ENCODE results near the gene COL4A1. TPM values are rescaled to one million over a fixed set of nuclear protein-coding genes. Genes with fewer than 3 reads are reported as not detected.

COL4A1 gene
- total RNA-seq, 6 donors from 2014 or later = 81.7 to 309 (median 167) TPM

GRCh38 chr13:110179857-110180147 is 127.2 kb downstream of the COL4A1 start:
- ATAC-seq (ENCODE audit: low FRiP score in 2 of 2) (no peak), DNase-seq (no peak)
- Histone ChIP-seq H3K9me3 (no peaks in the 10 kb centered on the region), H3K27me3 (no peaks in the 10 kb centered on the region), H3K36me3 (peaks cover 8 to 99% (median 54%) of the 10 kb centered on the region in 4 donors), H3K27ac (no peak overlapping the region), H3K4me1 (no peaks in the 10 kb centered on the region), H3K4me3 (no peak overlapping the region)
- 79 to 85% methylated on average over 1 of the region's 1 CpG for WGBS, 2 donors
- TF ChIP-seq EP300 (IDR thresholded peaks at IDR 0.05) (no peak), POLR2A (IDR thresholded peaks at IDR 0.05) (no peak), POLR2AphosphoS5 (IDR thresholded peaks at IDR 0.05) (no peak), CTCF (IDR thresholded peaks at IDR 0.05) (no peak)

GRCh38 chr13:110179116-110179856 is 127.7 kb downstream of the COL4A1 start:
- 88 to 92% methylated on average over 16 of the region's 16 CpGs for WGBS, 2 donors
- DNase-seq (no peak), ATAC-seq (ENCODE audit: low FRiP score in 2 of 2) (no peak)
- Histone ChIP-seq H3K9me3 (no peaks in the 10 kb centered on the region), H3K36me3 (peaks cover 8 to 100% (median 59%) of the 10 kb centered on the region in 4 donors), H3K27me3 (no peaks in the 10 kb centered on the region), H3K4me3 (no peak overlapping the region), H3K27ac (no peak overlapping the region), H3K4me1 (no peaks in the 10 kb centered on the region)
- TF ChIP-seq EP300 (IDR thresholded peaks at IDR 0.05) (no peak), POLR2AphosphoS5 (IDR thresholded peaks at IDR 0.05) (no peak), POLR2A (IDR thresholded peaks at IDR 0.05) (no peak), CTCF (IDR thresholded peaks at IDR 0.05) (no peak)

- Histone ChIP-seq H3K27ac (no peak overlapping the region), H3K36me3 (peaks cover 8 to 100% (median 60%) of the 10 kb centered on the region in 4 donors), H3K4me1 (no peaks in the 10 kb centered on the region), H3K27me3 (no peaks in the 10 kb centered on the region), H3K4me3 (no peak overlapping the region), H3K9me3 (peaks cover 0 to 10% (median 2%) of the 10 kb centered on the region in 4 donors)
- no peak for TF ChIP-seq POLR2A (IDR thresholded peaks at IDR 0.05)
- TF ChIP-seq CTCF (IDR thresholded peaks at IDR 0.05) = no peak
- no peak for TF ChIP-seq POLR2AphosphoS5 (IDR thresholded peaks at IDR 0.05)
- no peak for TF ChIP-seq EP300 (IDR thresholded peaks at IDR 0.05)
- no peak for ATAC-seq (ENCODE audit: low FRiP score in 2 of 2)
- peak in 1 of 2 donors; percentile 62 for DNase-seq
- 94 to 95% methylated on average over 7 to 8 of the region's 8 CpGs for WGBS, 2 donors
Measured at GRCh38 chr13:110177790-110178189, 129.2 kb downstream of the COL4A1 start.

- Histone ChIP-seq H3K27ac (no peak overlapping the region), H3K27me3 (no peaks in the 10 kb centered on the region), H3K4me3 (no peak overlapping the region), H3K36me3 (peaks cover 8 to 100% (median 60%) of the 10 kb centered on the region in 4 donors), H3K9me3 (peaks cover 0 to 10% (median 2%) of the 10 kb centered on the region in 4 donors), H3K4me1 (no peaks in the 10 kb centered on the region)
- TF ChIP-seq CTCF (IDR thresholded peaks at IDR 0.05) (no peak), POLR2A (IDR thresholded peaks at IDR 0.05) (no peak), EP300 (IDR thresholded peaks at IDR 0.05) (no peak), POLR2AphosphoS5 (IDR thresholded peaks at IDR 0.05) (no peak)
- DNase-seq = no peak
- 93 to 95% methylated on average over 7 of the region's 7 CpGs for WGBS, 2 donors
- no peak for ATAC-seq (ENCODE audit: low FRiP score in 2 of 2)
Measured at GRCh38 chr13:110176431-110176830, 130.5 kb downstream of the COL4A1 start.

Measured in upper lobe of left lung (tissue), 6 donors.